Stimulated activated CD4-positive, alpha-beta T cell treated with anti-CD3 and anti-CD28 coated beads, Interleukin-15, amount 100 ng/mL, for 1 hour (primary cell): ENCODE results near the gene ACSS3.

Source experiments
- DNase-seq, 2 donors: peaks; one replicate each; pipeline ENCODE4 v3.0.0-alpha.2; 2020; ENCODE audit warnings: low read depth in 1 of 2, low spot score in 1 of 2

Gene ACSS3

GRCh38 chr12:81294325-81295190 lies 216.7 kb downstream of the ACSS3 start:
- DNase-seq: no peak

GRCh38 chr12:81295251-81295650 lies 217.4 kb downstream of the ACSS3 start:
- no peak for DNase-seq

- no peak for DNase-seq
These were observed 218.9 kb downstream of the ACSS3 start for GRCh38 chr12:81296556-81297305.

DNA sequence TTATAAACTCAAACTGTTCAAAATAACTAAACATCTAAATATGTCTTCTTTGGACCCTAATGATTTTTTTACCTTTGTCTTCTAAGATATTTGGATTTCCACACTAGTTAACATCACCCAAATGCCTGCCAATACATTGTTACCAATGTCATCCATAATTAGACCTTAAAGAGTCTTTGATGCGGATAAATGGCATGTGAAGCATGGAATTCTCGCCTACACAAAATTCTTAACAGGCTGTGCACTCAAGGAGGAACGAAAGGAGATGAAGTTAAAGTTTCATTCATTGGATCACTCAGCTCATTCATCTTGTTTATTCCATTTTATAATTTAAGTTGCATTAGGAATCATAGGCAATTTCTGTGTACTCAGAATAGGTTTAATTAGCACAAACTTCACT lies 219.7 kb downstream of the ACSS3 start:
- no peak for DNase-seq

GRCh38 chr12:81300454-81300853 lies 222.6 kb downstream of the ACSS3 start:
- DNase-seq: no peak

DNA sequence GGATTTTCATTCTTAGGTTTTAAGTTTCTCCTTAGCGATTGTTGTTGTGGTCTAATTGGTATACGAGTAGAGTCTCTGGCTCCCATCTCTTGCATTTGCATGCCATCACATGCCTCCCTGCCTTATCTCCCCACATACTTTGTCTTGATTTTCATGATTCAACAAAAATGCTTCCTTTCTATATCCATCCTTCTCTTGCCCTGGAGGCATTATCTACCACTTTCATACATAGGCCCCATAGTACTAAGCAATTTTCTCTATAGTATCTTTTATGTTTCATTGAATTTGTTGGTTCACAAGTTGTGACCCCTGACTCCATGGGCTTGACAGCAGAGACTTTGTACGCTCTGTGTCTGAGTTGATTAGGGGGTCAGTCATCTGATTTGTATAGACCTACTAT lies 226.1 kb downstream of the ACSS3 start:
- DNase-seq: no peak
